HepG2 (cell line): ENCODE data around the gene KRTAP5-11. TPM values are rescaled to one million over a fixed set of nuclear protein-coding genes. Genes with fewer than 3 reads are reported as not detected.
A peak's percentile ranks its signal among the peaks of the same experiment; 100 is the strongest.
"Not testable (repeated sequence)": the region's sequence is repeated elsewhere in the genome, so short reads cannot be mapped to it uniquely, and the experiment has no call there.

Experiments
- DMAP1 ChIP-seq: IDR thresholded peaks from 2 replicates; pipeline ENCODE4 v1.6.1; 2016
- FOXJ3 ChIP-seq: sonication (generic); formaldehyde crosslinking; IDR thresholded peaks from 2 replicates; pipeline ENCODE4 v1.4.0; 2020; ENCODE audit warnings: missing genetic modification reagents, mild to moderate bottlenecking, borderline replicate concordance
- GATA4 ChIP-seq: sonication (generic); IDR thresholded peaks from 2 replicates; pipeline ENCODE4 v1.6.1; 2016; ENCODE audit warnings: antibody characterized with exemption, low read depth, borderline replicate concordance
- HIC2 ChIP-seq: sonication (generic); formaldehyde crosslinking; IDR thresholded peaks from 2 replicates; pipeline ENCODE4 v1.9.0; 2022; ENCODE audit warnings: low read depth, missing genetic modification reagents
- IKZF5 ChIP-seq: IDR thresholded peaks from 2 replicates; pipeline ENCODE4 v1.6.1; 2018; ENCODE audit warnings: missing genetic modification reagents, mild to moderate bottlenecking, missing compliant biosample characterization
- IRF9 ChIP-seq: sonication (generic); formaldehyde crosslinking; IDR thresholded peaks from 2 replicates; pipeline ENCODE4 v1.8.0; 2022; ENCODE audit warnings: missing genetic modification reagents, mild to moderate bottlenecking, borderline replicate concordance
- KAT8 ChIP-seq: IDR thresholded peaks from 2 replicates; pipeline ENCODE4 v1.6.1; 2016; ENCODE audit warnings: missing genetic modification reagents, missing compliant biosample characterization
- NCOR1 ChIP-seq: fragments of 200-600 bp; sonication (generic); IDR thresholded peaks from 2 replicates; pipeline ENCODE4 v1.7.0; 2017; ENCODE audit warnings: antibody characterized with exemption, low read length, borderline replicate concordance
- NKX3-1 ChIP-seq: sonication (generic); formaldehyde crosslinking; IDR thresholded peaks from 2 replicates; pipeline ENCODE4 v1.5.0; 2020; ENCODE audit warnings: missing genetic modification reagents
- NONO ChIP-seq, 2 experiments: fragments of 450-650 bp in 1 of 2; sonication (generic) in 1 of 2; formaldehyde crosslinking in 1 of 2; IDR thresholded peaks in 1 of 2; conservative IDR thresholded peaks in 1 of 2; 2 replicates each; pipeline versions ENCODE4 v1.6.1 to v1.8.0; 2017 to 2022; ENCODE audit warnings: mild to moderate bottlenecking in 1 of 2, missing genetic modification reagents in 1 of 2, moderate library complexity in 1 of 2
- PHF8 ChIP-seq: sonication (generic); formaldehyde crosslinking; IDR thresholded peaks from 2 replicates; pipeline ENCODE4 v1.5.0; 2020; ENCODE audit warnings: missing genetic modification reagents
- PPARG ChIP-seq: conservative IDR thresholded peaks from 2 replicates; pipeline ENCODE4 v1.6.1; 2016; ENCODE audit warnings: missing biosample characterization, missing genetic modification reagents
- SALL1 ChIP-seq: sonication (generic); formaldehyde crosslinking; IDR thresholded peaks from 2 replicates; pipeline ENCODE4 v1.8.0; 2022; ENCODE audit warnings: mild to moderate bottlenecking, missing genetic modification reagents
- SKIL ChIP-seq: sonication (generic); formaldehyde crosslinking; IDR thresholded peaks from 2 replicates; pipeline ENCODE4 v1.8.0; 2022; ENCODE audit warnings: missing genetic modification reagents, mild to moderate bottlenecking, moderate library complexity, borderline replicate concordance
- SP5 ChIP-seq: IDR thresholded peaks from 2 replicates; pipeline ENCODE4 v1.6.1; 2016; ENCODE audit warnings: low read depth, borderline replicate concordance
- ZBTB43 ChIP-seq: sonication (generic); formaldehyde crosslinking; conservative IDR thresholded peaks from 2 replicates; pipeline ENCODE4 v1.4.0; 2020; ENCODE audit warnings: missing genetic modification reagents
- ZNF331 ChIP-seq: sonication (generic); formaldehyde crosslinking; IDR thresholded peaks from 2 replicates; pipeline ENCODE4 v1.4.0; 2020; ENCODE audit warnings: missing genetic modification reagents
- ZNF556 ChIP-seq: sonication (generic); formaldehyde crosslinking; IDR thresholded peaks from 2 replicates; pipeline ENCODE4 v1.4.0; 2020; ENCODE audit warnings: mild to moderate bottlenecking, missing genetic modification reagents, borderline replicate concordance
- ZNF607 ChIP-seq: sonication (generic); formaldehyde crosslinking; IDR thresholded peaks from 2 replicates; pipeline ENCODE4 v1.5.1; 2020; ENCODE audit warnings: missing genetic modification reagents, mild to moderate bottlenecking, borderline replicate concordance
- ZNF772 ChIP-seq: sonication (generic); formaldehyde crosslinking; IDR thresholded peaks from 2 replicates; pipeline ENCODE4 v1.5.0; 2020; ENCODE audit warnings: mild to moderate bottlenecking, missing genetic modification reagents
- polyA plus RNA-seq, 8 experiments: library from polyadenylated mRNA; depleted of rRNA in 3 of 8; stranded (reverse) in 7 of 8; unstranded in 1 of 8; fragments of >200 nt; fragmentation: Illumina TruSeq in 4 of 8; extraction: Trizol in 4 of 8; gene quantifications; 2 replicates each; pipeline versions ENCODE4 v1.2.1 to v1.2.3, GENCODE V29; 2011 to 2016; ENCODE audit warnings: low read depth in 4 of 8, missing spikeins in 1 of 8, mixed read lengths in 1 of 8; ENCODE audit not compliant: insufficient read depth in 1 of 8
- total RNA-seq, 5 experiments: library from RNA; depleted of rRNA; stranded (reverse); fragments of >200 nt; fragmentation: Illumina TruSeq; extraction: Trizol; gene quantifications; 2 replicates each; pipeline ENCODE4 v1.2.3, GENCODE V29; 2016; ENCODE audit warnings: low read depth in 1 of 5

KRTAP5-11 gene
- total and polyA plus RNA-seq, 2 of the 13 experiments (the other 11 are each of a cell fraction or from before 2014, with no cell fraction given), result not detected

- TF ChIP-seq ZNF607 (CRISPR knock-in tag) (0 out of 2 replicates have a peak, but pooled peaks have one; percentile 47), KAT8 (CRISPR knock-in tag) (peak; percentile 23; the same call in 1 of the 2 replicates), NCOR1 (peak; percentile 23; the same call in 1 of the 2 replicates), IKZF5 (0 out of 2 replicates have a peak, but pooled peaks have one; percentile 50), ZNF772 (0 out of 2 replicates have a peak, but pooled peaks have one; percentile 30), ZBTB43 (CRISPR knock-in tag) (peak; percentile 58; the same call in 1 of the 2 replicates), NONO (CRISPR knock-in tag; conservative IDR thresholded peaks at IDR 0.05) (0 out of 2 replicates have a peak, but pooled peaks have one; percentile 49), FOXJ3 (CRISPR knock-in tag) (peak; percentile 47; the same call in 1 of the 2 replicates), ZNF331 (CRISPR knock-in tag) (0 out of 2 replicates have a peak, but pooled peaks have one; percentile 17), PHF8 (peak; percentile 36; the same call in 1 of the 2 replicates), DMAP1 (CRISPR knock-in tag) (peak; percentile 49), SKIL (CRISPR knock-in tag) (peak; percentile 75), NKX3-1 (CRISPR knock-in tag) (0 out of 2 replicates have a peak, but pooled peaks have one; percentile 47), IRF9 (CRISPR knock-in tag) (peak; percentile 42; the same call in 1 of the 2 replicates), PPARG (CRISPR knock-in tag) (peak; percentile 94), SP5 (peak; percentile 78), HIC2 (CRISPR knock-in tag) (peak; percentile 34; the same call in 1 of the 2 replicates), SALL1 (CRISPR knock-in tag) (peak; percentile 47), ZNF556 (CRISPR knock-in tag) (peak; percentile 15; the same call in 1 of the 2 replicates), GATA4 (peak; percentile 41; the same call in 1 of the 2 replicates)
- not testable (repeated sequence) for TF ChIP-seq NONO (IDR thresholded peaks at IDR 0.05)
Observed at GRCh38 chr11:71534711-71535608, 47.7 kb downstream of the KRTAP5-11 start (continued).
